ENCODE measurements around the gene TRIM33. TPM values are rescaled to one million over a fixed set of nuclear protein-coding genes. Genes with fewer than 3 reads are reported as not detected.
A peak's percentile ranks its signal among the peaks of the same experiment; 100 is the strongest.

The TRIM33 gene
- total RNA-seq, 1 donor: 37.4 TPM

DNA sequence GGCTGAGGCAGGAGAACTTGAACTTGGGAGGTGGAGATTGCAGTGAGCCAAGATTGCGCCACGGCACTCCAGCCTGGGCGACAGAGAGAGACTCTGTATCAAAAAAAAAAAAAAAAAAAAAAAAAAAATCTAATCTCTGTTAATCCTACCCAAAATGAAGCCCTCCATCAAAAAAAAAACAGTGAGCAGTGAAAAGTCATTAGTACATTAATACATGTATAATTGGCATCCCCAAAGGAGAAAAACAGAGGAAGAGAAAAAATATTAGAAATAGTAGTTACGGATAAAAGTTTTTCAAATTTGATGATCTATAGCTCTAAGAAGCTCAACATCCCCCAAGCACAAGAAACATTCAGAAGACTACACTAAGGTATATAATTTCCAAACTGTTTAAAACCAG is 71.6 kb downstream of the TRIM33 start:
- DNase-seq (ENCODE audit: low read depth): no peak
- H3K4me3 ChIP-seq (ENCODE audit: low read depth, low read length): no peak overlapping the region
- TF ChIP-seq, protein P1, sequence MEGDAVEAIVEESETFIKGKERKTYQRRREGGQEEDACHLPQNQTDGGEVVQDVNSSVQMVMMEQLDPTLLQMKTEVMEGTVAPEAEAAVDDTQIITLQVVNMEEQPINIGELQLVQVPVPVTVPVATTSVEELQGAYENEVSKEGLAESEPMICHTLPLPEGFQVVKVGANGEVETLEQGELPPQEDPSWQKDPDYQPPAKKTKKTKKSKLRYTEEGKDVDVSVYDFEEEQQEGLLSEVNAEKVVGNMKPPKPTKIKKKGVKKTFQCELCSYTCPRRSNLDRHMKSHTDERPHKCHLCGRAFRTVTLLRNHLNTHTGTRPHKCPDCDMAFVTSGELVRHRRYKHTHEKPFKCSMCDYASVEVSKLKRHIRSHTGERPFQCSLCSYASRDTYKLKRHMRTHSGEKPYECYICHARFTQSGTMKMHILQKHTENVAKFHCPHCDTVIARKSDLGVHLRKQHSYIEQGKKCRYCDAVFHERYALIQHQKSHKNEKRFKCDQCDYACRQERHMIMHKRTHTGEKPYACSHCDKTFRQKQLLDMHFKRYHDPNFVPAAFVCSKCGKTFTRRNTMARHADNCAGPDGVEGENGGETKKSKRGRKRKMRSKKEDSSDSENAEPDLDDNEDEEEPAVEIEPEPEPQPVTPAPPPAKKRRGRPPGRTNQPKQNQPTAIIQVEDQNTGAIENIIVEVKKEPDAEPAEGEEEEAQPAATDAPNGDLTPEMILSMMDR (IDR thresholded peaks at IDR 0.05; ENCODE audit: insufficient read depth, low read length): no peak

DNA sequence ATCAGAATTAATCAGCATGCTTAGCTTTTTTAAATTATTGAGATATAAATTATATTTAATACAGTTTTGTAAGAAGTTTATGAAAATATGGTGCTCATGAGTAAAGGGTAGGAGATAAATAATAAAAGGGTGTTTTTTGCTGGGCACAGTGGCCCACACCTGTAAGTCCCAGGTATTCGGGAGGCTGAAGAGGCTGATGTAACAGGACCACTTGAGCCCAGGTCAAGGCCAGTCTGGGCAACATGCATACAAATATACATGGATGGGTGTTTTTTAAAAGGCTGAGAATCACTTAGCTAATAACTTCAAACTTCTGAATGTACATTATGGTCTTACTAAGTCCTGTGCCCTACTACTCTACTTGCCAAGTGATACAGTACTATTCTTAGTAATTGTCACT is 73.2 kb downstream of the TRIM33 start:
- DNase-seq (ENCODE audit: low read depth): no peak
- TF ChIP-seq, protein P1 (IDR thresholded peaks at IDR 0.05; ENCODE audit: insufficient read depth, low read length): no peak
- no peak overlapping the region for H3K4me3 ChIP-seq (ENCODE audit: low read depth, low read length)

DNA sequence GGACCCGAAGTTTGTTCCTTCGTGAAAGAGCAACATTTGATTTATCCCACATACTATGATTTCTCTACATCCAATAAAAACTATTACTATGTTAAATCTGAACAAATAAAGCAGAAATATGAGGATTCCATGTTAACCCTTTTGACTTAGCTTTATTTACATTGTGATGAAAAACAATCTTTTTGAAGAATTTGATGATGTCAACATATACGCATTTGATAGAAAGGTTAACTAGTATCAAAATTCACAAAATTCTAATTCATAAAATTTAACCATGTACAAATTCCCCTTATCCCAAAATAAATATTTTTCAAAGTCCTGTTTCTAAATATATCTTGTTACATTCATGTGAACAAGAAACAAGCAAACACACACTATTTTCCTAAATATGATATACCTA is 74.2 kb downstream of the TRIM33 start:
- no peak overlapping the region for H3K4me3 ChIP-seq (ENCODE audit: low read depth, low read length)
- no peak for DNase-seq (ENCODE audit: low read depth)
- TF ChIP-seq, protein P1 (IDR thresholded peaks at IDR 0.05; ENCODE audit: insufficient read depth, low read length): no peak

DNA sequence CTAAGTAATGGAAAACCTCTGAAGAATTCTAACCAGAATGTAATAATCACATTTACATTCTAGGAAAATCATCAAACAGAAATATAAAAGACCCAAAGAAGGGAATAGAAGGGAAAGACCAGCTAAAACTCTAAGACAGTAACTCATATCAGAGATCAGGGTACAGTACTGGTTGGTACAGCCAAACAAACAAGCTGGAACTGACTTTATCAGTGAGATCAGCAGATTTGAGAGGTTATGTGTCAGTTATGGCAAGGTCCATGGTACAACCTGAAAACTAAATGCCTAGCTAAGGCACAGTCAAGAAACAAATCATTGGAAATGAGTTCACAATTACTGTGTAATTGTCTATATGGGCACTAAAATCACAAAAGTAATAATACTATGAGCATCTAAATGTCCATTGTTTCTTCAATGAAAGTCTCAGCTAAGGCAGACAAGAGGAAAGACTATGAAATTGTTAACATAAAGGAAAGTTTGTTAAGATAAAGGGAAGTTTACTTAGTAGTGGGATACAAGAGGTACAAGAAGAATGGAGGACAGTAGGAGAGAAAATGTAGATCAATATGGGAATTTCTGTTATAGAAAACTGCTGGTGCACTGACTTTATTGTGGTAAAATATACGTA is 75.8 kb downstream of the TRIM33 start:
- TF ChIP-seq, protein P1 (IDR thresholded peaks at IDR 0.05; ENCODE audit: insufficient read depth, low read length): no peak
- no peak for DNase-seq (ENCODE audit: low read depth)
- H3K4me3 ChIP-seq (ENCODE audit: low read depth, low read length): no peak overlapping the region

DNA sequence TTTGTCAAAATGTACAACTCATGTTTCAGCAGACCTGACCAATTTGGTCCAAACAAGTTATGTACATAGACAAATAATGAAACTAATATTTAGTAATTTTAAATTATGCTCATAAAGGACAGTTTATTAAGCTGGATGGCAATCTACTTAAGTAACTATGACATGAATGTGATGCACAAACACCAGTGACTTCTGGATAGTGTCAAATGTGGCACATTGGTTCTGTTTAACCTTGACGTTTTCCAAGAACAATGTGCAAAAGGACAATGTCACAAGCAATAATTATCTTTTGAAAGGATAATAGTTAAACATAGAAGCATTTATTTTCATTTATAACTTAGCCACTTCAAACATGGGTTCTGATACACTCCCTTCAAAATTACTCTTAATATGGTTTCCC is 80.0 kb downstream of the TRIM33 start:
- no peak for DNase-seq (ENCODE audit: low read depth)
- TF ChIP-seq, protein P1 (IDR thresholded peaks at IDR 0.05; ENCODE audit: insufficient read depth, low read length): no peak
- no peak overlapping the region for H3K4me3 ChIP-seq (ENCODE audit: low read depth, low read length)

DNA sequence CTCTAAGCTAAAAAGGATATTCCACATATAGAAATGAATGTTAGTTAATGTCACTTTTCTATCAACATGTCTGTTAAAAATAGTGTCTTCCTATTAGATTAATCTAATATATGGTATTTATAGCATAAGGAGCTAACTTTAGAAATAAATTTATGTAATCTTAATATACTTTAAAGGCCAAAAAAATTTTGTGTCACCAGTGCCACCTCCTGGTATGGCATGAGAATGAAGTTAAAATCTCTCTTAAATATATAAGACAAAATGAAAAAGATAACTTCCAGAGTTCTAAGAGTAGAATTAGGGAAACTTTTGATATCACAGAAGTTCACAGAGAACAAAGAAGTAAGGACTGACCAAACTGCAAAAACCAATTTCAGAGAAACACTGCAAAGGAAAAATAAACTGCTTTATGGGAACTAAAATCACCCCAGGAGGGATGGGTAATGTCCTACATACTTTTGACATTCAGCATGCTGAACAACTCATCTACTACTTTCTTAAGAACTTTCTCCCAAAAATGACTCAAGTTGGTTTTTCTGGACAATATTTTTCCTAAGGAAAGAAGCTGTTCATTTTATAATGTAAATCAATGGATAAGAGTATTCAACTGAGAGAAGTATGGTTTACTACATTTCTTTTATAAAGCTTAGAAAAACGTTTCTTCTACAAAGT is 82.8 kb downstream of the TRIM33 start:
- TF ChIP-seq, protein P1 (IDR thresholded peaks at IDR 0.05; ENCODE audit: insufficient read depth, low read length): peak; percentile 59
- DNase-seq (ENCODE audit: low read depth): peak; percentile 57

More for the DNA sequence above, 82.8 kb downstream of the TRIM33 start:
- H3K4me3 ChIP-seq (ENCODE audit: low read depth, low read length): no peak overlapping the region

All from fibroblast of the aortic adventitia (primary cell).